GM23338 (cell line): Measurements from ENCODE around the gene CNTNAP2. TPM values are rescaled to one million over a fixed set of nuclear protein-coding genes. Genes with fewer than 3 reads are reported as not detected.

Experiments
- ATAC-seq: fragments of 200-7000 bp; cut with Tn5 transposase; 3 replicates; pipeline ENCODE4 v1.9.1; 2020
- DNase-seq: peaks from one replicate; pipeline ENCODE4 v3.0.0-alpha.2; 2015; ENCODE audit warnings: low spot score
- H2AFZ ChIP-seq: fragments of 200-600 bp; sonication (generic); 2 replicates; pipeline ENCODE4 v1.8.0; 2016; ENCODE audit warnings: antibody characterized with exemption, mild to moderate bottlenecking, moderate library complexity
- H3F3A ChIP-seq: fragments of 200-600 bp; sonication (generic); replicated peaks from 2 replicates; pipeline ENCODE4 v1.8.0; 2017; ENCODE audit warnings: antibody characterized with exemption, mixed run types, low read depth
- H3K27ac ChIP-seq: fragments of 200-600 bp; sonication (generic); 2 replicates; pipeline ENCODE4 v1.6.1; 2016; ENCODE audit warnings: low read depth
- H3K27me3 ChIP-seq: fragments of 200-600 bp; sonication (generic); 2 replicates; pipeline ENCODE4 v1.8.0; 2016; ENCODE audit warnings: mild to moderate bottlenecking, mixed run types, moderate library complexity; ENCODE audit not compliant: insufficient read depth
- H3K36me3 ChIP-seq: fragments of 200-600 bp; sonication (generic); 2 replicates; pipeline ENCODE4 v1.8.0; 2016; ENCODE audit warnings: mild to moderate bottlenecking; ENCODE audit not compliant: insufficient read depth
- H3K4me1 ChIP-seq: fragments of 200-600 bp; sonication (generic); 2 replicates; pipeline ENCODE4 v1.8.0; 2016; ENCODE audit warnings: mild to moderate bottlenecking, moderate library complexity; ENCODE audit not compliant: insufficient read depth
- H3K4me2 ChIP-seq: fragments of 200-600 bp; sonication (generic); 2 replicates; pipeline ENCODE4 v1.7.1; 2017; ENCODE audit warnings: mixed run types
- H3K4me3 ChIP-seq: fragments of 200-600 bp; sonication (generic); 2 replicates; pipeline ENCODE4 v1.6.1; 2016; ENCODE audit warnings: mixed run types
- H3K79me2 ChIP-seq: fragments of 200-600 bp; sonication (generic); replicated peaks from 2 replicates; pipeline ENCODE4 v1.8.0; 2017; ENCODE audit warnings: mild to moderate bottlenecking; ENCODE audit not compliant: insufficient read depth
- H3K9me2 ChIP-seq: fragments of 200-600 bp; sonication (generic); 2 replicates; pipeline ENCODE4 v1.8.0; 2017; ENCODE audit not compliant: insufficient read depth
- H4K20me1 ChIP-seq: fragments of 200-600 bp; sonication (generic); replicated peaks from 2 replicates; pipeline ENCODE4 v1.8.0; 2017; ENCODE audit warnings: mild to moderate bottlenecking; ENCODE audit not compliant: insufficient read depth
- H3K27ac Mint-ChIP-seq: 2 replicates; pipeline ENCODE4 v1.8.0; 2020; ENCODE audit warnings: inconsistent platforms, mild to moderate bottlenecking, moderate library complexity, mixed read lengths
- H3K27me3 Mint-ChIP-seq: 3 replicates; pipeline ENCODE4 v1.8.0; 2022; ENCODE audit warnings: low read depth, mild to moderate bottlenecking, moderate library complexity, mixed read lengths, inconsistent platforms; ENCODE audit not compliant: insufficient read depth, poor library complexity
- H3K36me3 Mint-ChIP-seq: 3 replicates; pipeline ENCODE4 v1.8.0; 2021; ENCODE audit warnings: low read depth, mild to moderate bottlenecking, inconsistent platforms, moderate library complexity, mixed read lengths
- H3K4me1 Mint-ChIP-seq: 3 replicates; pipeline ENCODE4 v1.8.0; 2020; ENCODE audit warnings: mild to moderate bottlenecking, inconsistent platforms, mixed read lengths
- H3K4me3 Mint-ChIP-seq: 3 replicates; pipeline ENCODE4 v1.8.0; 2021; ENCODE audit warnings: moderate library complexity, mild to moderate bottlenecking, inconsistent platforms, mixed read lengths
- H3K9me3 Mint-ChIP-seq: 3 replicates; pipeline ENCODE4 v1.8.0; 2020; ENCODE audit warnings: moderate library complexity, mild to moderate bottlenecking, inconsistent platforms, mixed read lengths
- CTCF ChIP-seq, 2 experiments: fragments of 200-600 bp in 1 of 2; sonication (generic) in 1 of 2; conservative IDR thresholded peaks; 2 replicates each; pipeline versions ENCODE4 v1.5.1 to v1.6.1; 2016 to 2017; ENCODE audit warnings: antibody characterized with exemption in 2 of 2, low read depth in 2 of 2, mild to moderate bottlenecking in 2 of 2, moderate library complexity in 1 of 2
- ETS1 ChIP-seq: IDR thresholded peaks from 2 replicates; pipeline ENCODE4 v1.6.1; 2016; ENCODE audit warnings: antibody characterized with exemption
- EZH2 ChIP-seq: fragments of 200-600 bp; sonication (generic); IDR thresholded peaks from one replicate; pipeline ENCODE4 v1.8.0; 2017; ENCODE audit warnings: antibody characterized with exemption, mild to moderate bottlenecking, low read depth; ENCODE audit not compliant: unreplicated experiment
- EZH2phosphoT487 ChIP-seq: fragments of 200-600 bp; sonication (generic); IDR thresholded peaks from one replicate; pipeline ENCODE4 v1.8.1; 2018; ENCODE audit warnings: antibody characterized with exemption; ENCODE audit not compliant: unreplicated experiment
- JUNB ChIP-seq: IDR thresholded peaks from one replicate; pipeline ENCODE4 v1.6.1; 2016; ENCODE audit warnings: antibody characterized with exemption; ENCODE audit not compliant: unreplicated experiment
- POLR2AphosphoS5 ChIP-seq: IDR thresholded peaks from 2 replicates; pipeline ENCODE4 v1.6.1; 2016; ENCODE audit warnings: antibody characterized with exemption, low read depth
- REST ChIP-seq: IDR thresholded peaks from one replicate; pipeline ENCODE4 v1.6.1; 2018; ENCODE audit warnings: antibody characterized with exemption; ENCODE audit not compliant: unreplicated experiment
- ZNF331 ChIP-seq: fragments of 250-450 bp; sonication (Bioruptor Pico); IDR thresholded peaks from 2 replicates; pipeline ENCODE4 v1.5.0; 2020; ENCODE audit warnings: low read depth, mild to moderate bottlenecking, moderate library complexity
- ZNF462 ChIP-seq: fragments of 250-450 bp; sonication (Bioruptor Pico); IDR thresholded peaks from 2 replicates; pipeline ENCODE4 v1.5.0; 2020; ENCODE audit warnings: mild to moderate bottlenecking, moderate library complexity
- polyA plus RNA-seq: library from polyadenylated mRNA; unstranded; fragments of >200 nt; fragmentation: Nextera tagmentation; extraction: Ambion mirVana; gene quantifications from 2 replicates; pipeline ENCODE4 v1.2.1, GENCODE V29; 2016
- total RNA-seq: library from RNA; depleted of rRNA; stranded (reverse); fragments of >200 nt; shearing (Covaris generic); gene quantifications from 2 replicates; pipeline ENCODE4 v1.2.3, GENCODE V29; 2014

CNTNAP2 gene
- total and polyA plus RNA-seq, 2 experiments from 2014 or later: 38.2 to 61.3 TPM

- Histone ChIP-seq H3K4me3 (no peak overlapping the region), H3K9me2 (no peaks in the 10 kb centered on the region), H4K20me1 (no peaks in the 10 kb centered on the region), H3K79me2 (no peaks in the 10 kb centered on the region), H3K4me2 (no peak overlapping the region), H2AFZ (no peak overlapping the region), H3K4me1 (0 out of 2 replicates have a peak, but pooled peaks cover 4% of the 10 kb centered on the region), H3K36me3 (no peaks in the 10 kb centered on the region), H3K27ac (no peak overlapping the region), H3F3A (no peaks in the 10 kb centered on the region), H3K27me3 (no peaks in the 10 kb centered on the region)
- Mint-ChIP-seq H3K27me3 (no peaks in the 10 kb centered on the region), H3K4me3 (no peak overlapping the region), H3K4me1 (peaks cover 8% of the 10 kb centered on the region; the same call in 1 of the 3 replicates), H3K27ac (no peak overlapping the region), H3K36me3 (no peaks in the 10 kb centered on the region), H3K9me3 (peaks cover 4% of the 10 kb centered on the region; the same call in 2 of the 3 replicates)
- DNase-seq (no peak), ATAC-seq (no peak)
- no peak for TF ChIP-seq EZH2
- no peak for TF ChIP-seq CTCF (conservative IDR thresholded peaks at IDR 0.05; ENCODE audit: low read depth in 2 of 2)
- TF ChIP-seq REST: no peak
- TF ChIP-seq ETS1: no peak
- TF ChIP-seq JUNB: no peak
- TF ChIP-seq ZNF331: no peak
- no peak for TF ChIP-seq EZH2phosphoT487
- TF ChIP-seq POLR2AphosphoS5: no peak
- TF ChIP-seq ZNF462: no peak
Observed at GRCh38 chr7:146862415-146862814, 745.8 kb downstream of the CNTNAP2 start.
